ENCODE data around the gene TCTN1.

Gene TCTN1

DNA sequence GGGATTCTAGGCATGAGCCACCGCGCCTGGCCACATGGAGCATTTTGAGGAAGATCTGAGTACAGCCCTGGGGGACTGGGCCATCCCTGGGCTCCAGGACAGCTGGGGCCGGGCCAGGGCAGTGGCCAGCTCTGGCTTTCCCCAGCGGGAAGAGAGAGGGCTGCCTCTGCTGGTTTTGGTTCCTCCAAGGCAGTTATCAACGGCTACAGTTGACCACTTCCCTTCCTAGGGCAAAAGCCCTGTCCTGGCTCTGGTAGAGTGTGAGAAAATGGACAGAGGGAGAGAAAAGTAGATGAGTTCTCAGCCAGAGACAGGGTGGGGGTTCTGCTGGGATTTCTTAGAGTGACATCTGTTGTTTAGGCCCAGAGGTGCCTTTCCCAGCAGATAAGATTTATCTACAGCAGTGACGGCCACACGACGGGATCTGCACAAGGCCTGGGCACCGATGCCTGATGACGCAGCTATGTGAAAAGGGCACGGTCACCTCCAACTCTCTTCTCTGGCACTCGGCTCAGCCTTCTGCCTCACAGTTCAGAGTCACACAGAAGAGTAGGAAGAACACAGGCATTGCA is 80.5 kb downstream of the TCTN1 start:
- TF ChIP-seq, protein P1, sequence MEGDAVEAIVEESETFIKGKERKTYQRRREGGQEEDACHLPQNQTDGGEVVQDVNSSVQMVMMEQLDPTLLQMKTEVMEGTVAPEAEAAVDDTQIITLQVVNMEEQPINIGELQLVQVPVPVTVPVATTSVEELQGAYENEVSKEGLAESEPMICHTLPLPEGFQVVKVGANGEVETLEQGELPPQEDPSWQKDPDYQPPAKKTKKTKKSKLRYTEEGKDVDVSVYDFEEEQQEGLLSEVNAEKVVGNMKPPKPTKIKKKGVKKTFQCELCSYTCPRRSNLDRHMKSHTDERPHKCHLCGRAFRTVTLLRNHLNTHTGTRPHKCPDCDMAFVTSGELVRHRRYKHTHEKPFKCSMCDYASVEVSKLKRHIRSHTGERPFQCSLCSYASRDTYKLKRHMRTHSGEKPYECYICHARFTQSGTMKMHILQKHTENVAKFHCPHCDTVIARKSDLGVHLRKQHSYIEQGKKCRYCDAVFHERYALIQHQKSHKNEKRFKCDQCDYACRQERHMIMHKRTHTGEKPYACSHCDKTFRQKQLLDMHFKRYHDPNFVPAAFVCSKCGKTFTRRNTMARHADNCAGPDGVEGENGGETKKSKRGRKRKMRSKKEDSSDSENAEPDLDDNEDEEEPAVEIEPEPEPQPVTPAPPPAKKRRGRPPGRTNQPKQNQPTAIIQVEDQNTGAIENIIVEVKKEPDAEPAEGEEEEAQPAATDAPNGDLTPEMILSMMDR (IDR thresholded peaks at IDR 0.05; ENCODE audit: extremely low read depth, insufficient read depth, missing control alignments), result no peak
- in situ Hi-C loops (cut with MboI; ENCODE audit: low pct_unique_long_range_greater_than_20kb, low sequenced_read_pairs, unreplicated experiment), result no loop called here
- no peak for DNase-seq (ENCODE audit: low spot score)

DNA sequence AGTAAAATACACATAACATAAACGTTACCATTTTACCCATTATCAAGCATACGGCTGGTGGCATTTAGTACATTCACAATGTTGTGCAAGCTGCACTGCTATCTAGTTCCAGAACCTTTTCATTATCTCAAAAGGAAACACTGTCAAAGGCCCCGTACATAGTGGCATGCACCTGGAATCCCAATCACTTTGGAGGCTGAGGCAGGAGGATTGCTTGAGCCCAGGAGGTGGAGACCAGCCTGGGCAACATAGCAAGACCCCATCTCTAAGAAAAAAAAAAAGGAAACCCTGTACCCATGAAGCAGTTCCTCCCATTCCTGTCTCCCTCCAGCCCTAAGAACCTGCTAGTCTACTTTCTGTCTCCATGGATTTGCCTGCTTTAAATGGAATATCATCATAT is 82.4 kb downstream of the TCTN1 start:
- in situ Hi-C loops (cut with MboI; ENCODE audit: low pct_unique_long_range_greater_than_20kb, low sequenced_read_pairs, unreplicated experiment), result no loop called here
- TF ChIP-seq, protein P1 (IDR thresholded peaks at IDR 0.05; ENCODE audit: extremely low read depth, insufficient read depth, missing control alignments), result no peak

DNA sequence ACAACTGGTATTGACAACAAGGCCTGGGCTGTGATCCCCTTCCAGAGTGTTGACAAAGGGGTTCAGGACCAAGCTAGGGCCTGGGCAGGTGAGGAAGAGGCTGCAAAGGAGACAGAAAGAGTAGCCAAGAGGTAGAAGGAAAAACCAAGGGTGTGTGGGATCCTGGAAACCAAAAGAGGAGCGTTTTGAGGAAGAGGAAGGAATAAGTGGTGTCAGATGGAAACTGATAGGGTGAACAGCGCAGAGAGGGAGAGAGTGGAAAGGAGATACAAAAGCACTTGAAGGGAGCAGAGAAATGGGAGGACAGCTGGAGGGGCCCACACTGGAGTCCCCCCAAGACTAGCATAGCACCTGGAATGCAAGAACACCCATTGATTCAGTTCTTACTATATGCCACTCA is 83.3 kb downstream of the TCTN1 start:
- in situ Hi-C loops (cut with MboI; ENCODE audit: low pct_unique_long_range_greater_than_20kb, low sequenced_read_pairs, unreplicated experiment), result no loop called here
- TF ChIP-seq, protein P1 (IDR thresholded peaks at IDR 0.05; ENCODE audit: extremely low read depth, insufficient read depth, missing control alignments), result no peak
- no peak for DNase-seq (ENCODE audit: low spot score)

More for the DNA sequence above, 82.4 kb downstream of the TCTN1 start:
- DNase-seq (ENCODE audit: low spot score), result no peak

DNA sequence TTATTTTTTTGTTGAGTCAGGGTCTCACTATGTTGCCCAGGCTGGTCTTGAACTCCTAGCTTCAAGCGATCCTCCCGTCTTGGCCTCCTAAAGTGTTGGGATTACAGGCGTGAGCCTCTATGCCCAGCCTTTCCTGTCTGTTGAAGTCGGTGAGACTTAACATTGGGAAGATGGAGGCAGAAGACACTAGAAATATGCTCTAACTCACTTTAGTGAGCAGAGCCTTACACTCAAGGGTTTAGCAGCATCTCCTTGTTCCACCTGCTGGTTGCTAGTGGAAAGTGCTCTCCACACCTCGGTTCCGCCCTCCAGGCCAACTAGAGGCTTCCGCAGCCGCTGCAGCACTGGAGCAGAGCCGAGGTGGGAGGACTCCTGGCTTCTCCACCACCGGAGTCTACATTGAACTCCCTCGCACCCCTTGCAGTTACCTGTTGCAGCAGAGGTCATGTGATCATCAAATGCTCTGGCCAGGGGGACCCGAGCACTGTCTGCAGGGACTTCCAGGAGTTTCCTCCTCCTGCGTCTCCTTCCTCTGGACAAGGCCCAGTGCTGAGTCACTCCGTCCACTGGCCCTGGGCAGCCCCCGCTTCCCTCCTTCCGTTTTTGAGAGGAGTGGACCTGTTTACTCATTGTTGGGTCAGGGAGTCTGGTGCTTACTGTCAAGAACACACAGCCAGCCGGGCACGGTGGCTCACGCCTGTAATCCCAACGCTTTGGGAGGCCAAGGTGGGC is 84.4 kb downstream of the TCTN1 start:
- in situ Hi-C loops (cut with MboI; ENCODE audit: low pct_unique_long_range_greater_than_20kb, low sequenced_read_pairs, unreplicated experiment), result no loop called here
- TF ChIP-seq, protein P1 (IDR thresholded peaks at IDR 0.05; ENCODE audit: extremely low read depth, insufficient read depth, missing control alignments), result peak; percentile 88
- DNase-seq (ENCODE audit: low spot score), result peak; percentile 82
